ENCODE results near the gene CYP4F11.

DNA sequence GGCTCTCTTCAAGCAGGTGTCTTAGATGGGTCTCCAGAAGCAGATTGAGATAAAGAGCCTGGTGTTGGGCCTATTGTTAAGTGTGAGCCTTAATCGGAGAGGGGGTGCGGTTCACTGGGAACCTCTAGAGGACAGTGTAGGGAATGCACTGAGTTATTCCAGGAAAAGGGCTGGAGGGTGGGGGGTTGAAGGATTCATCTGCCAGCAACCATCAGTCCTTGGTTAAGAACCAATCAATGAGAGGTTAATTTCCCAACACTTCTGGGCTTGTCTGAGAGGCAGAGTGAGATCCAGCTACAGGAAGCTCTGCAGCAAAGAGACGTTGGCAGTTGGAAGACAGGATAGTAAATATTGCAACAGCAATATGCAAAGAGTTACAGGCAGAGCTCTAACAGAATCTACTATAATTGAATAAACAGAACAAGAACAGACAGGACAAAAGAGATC lies 65.2 kb downstream of the CYP4F11 start:
- TF ChIP-seq TAF1 (IDR thresholded peaks at IDR 0.05; ENCODE audit: low read depth) (no peak), CTCF (IDR thresholded peaks at IDR 0.05; ENCODE audit: poor library complexity, severe bottlenecking) (no peak), EZH2 (IDR thresholded peaks at IDR 0.05; ENCODE audit: borderline replicate concordance, insufficient read depth, low read length, poor library complexity, severe bottlenecking) (no peak)

All from neural cell (in vitro differentiated cells).